ENCODE data around the gene CAPN12. TPM values are rescaled to one million over a fixed set of nuclear protein-coding genes. Genes with fewer than 3 reads are reported as not detected.
"Not testable (repeated sequence)": the region's sequence is repeated elsewhere in the genome, so short reads cannot be mapped to it uniquely, and the experiment has no call there.

The CAPN12 gene
- polyA plus RNA-seq, 1 experiment, result 0.75 TPM

GRCh38 chr19:38759590-38760003, 15.3 kb upstream of the CAPN12 start:
- Histone ChIP-seq H3K4me3 (ENCODE audit: low read depth, low read length) (no peak overlapping the region), H3K36me3 (ENCODE audit: control insufficient read depth, insufficient read depth, low read length) (no peaks in the 10 kb centered on the region), H3K27me3 (ENCODE audit: control insufficient read depth, insufficient read depth, low read length) (no peaks in the 10 kb centered on the region)
- TF ChIP-seq CTCF (IDR thresholded peaks at IDR 0.05; ENCODE audit: insufficient read depth, low read depth, low read length), result no peak
- no peak for DNase-seq (ENCODE audit: low read depth)
- POLR2A ChIA-PET, result no interaction called here
- CTCF ChIA-PET, result no interaction called here

GRCh38 chr19:38754196-38754595, 9.9 kb upstream of the CAPN12 start:
- DNase-seq (ENCODE audit: low read depth); POLR2A ChIA-PET; CTCF ChIA-PET; H3K4me3 ChIP-seq (ENCODE audit: low read depth, low read length); H3K27me3 ChIP-seq (ENCODE audit: control insufficient read depth, insufficient read depth, low read length); H3K36me3 ChIP-seq (ENCODE audit: control insufficient read depth, insufficient read depth, low read length): not testable (repeated sequence)

GRCh38 chr19:38753783-38754182, 9.5 kb upstream of the CAPN12 start:
- POLR2A ChIA-PET; H3K27me3 ChIP-seq (ENCODE audit: control insufficient read depth, insufficient read depth, low read length): not testable (repeated sequence)

GRCh38 chr19:38745316-38745715, 1.0 kb upstream of the CAPN12 start:
- no peaks in the 10 kb centered on the region for H3K36me3 ChIP-seq (ENCODE audit: control insufficient read depth, insufficient read depth, low read length)
- H3K4me3 ChIP-seq (ENCODE audit: low read depth, low read length), result no peak overlapping the region
- H3K27me3 ChIP-seq (ENCODE audit: control insufficient read depth, insufficient read depth, low read length), result no peaks in the 10 kb centered on the region
- POLR2A ChIA-PET, result no interaction called here
- no peak for TF ChIP-seq CTCF (IDR thresholded peaks at IDR 0.05; ENCODE audit: insufficient read depth, low read depth, low read length)
- CTCF ChIA-PET, result no interaction called here
- DNase-seq (ENCODE audit: low read depth), result no peak

More at GRCh38 chr19:38753783-38754182, 9.5 kb upstream of the CAPN12 start:
- CTCF ChIA-PET; DNase-seq (ENCODE audit: low read depth); H3K36me3 ChIP-seq (ENCODE audit: control insufficient read depth, insufficient read depth, low read length); H3K4me3 ChIP-seq (ENCODE audit: low read depth, low read length): not testable (repeated sequence)

GRCh38 chr19:38744874-38745273, 600 bp upstream of the CAPN12 start:
- POLR2A ChIA-PET, result no interaction called here
- TF ChIP-seq CTCF (IDR thresholded peaks at IDR 0.05; ENCODE audit: insufficient read depth, low read depth, low read length), result no peak
- no peak overlapping the region for H3K4me3 ChIP-seq (ENCODE audit: low read depth, low read length)
- H3K27me3 ChIP-seq (ENCODE audit: control insufficient read depth, insufficient read depth, low read length), result no peaks in the 10 kb centered on the region
- no peak for DNase-seq (ENCODE audit: low read depth)
- CTCF ChIA-PET, result no interaction called here
- no peaks in the 10 kb centered on the region for H3K36me3 ChIP-seq (ENCODE audit: control insufficient read depth, insufficient read depth, low read length)

GRCh38 chr19:38743394-38744297, 628 bp downstream of the CAPN12 start:
- CTCF ChIA-PET, result no interaction called here
- no peaks in the 10 kb centered on the region for H3K27me3 ChIP-seq (ENCODE audit: control insufficient read depth, insufficient read depth, low read length)
- POLR2A ChIA-PET, result no interaction called here
- TF ChIP-seq CTCF (IDR thresholded peaks at IDR 0.05; ENCODE audit: insufficient read depth, low read depth, low read length), result no peak
- no peak overlapping the region for H3K4me3 ChIP-seq (ENCODE audit: low read depth, low read length)
- H3K36me3 ChIP-seq (ENCODE audit: control insufficient read depth, insufficient read depth, low read length), result no peaks in the 10 kb centered on the region
- no peak for DNase-seq (ENCODE audit: low read depth)
